ENCODE data around the gene FMNL2.
"Not testable (repeated sequence)": the region's sequence is repeated elsewhere in the genome, so short reads cannot be mapped to it uniquely, and the experiment has no call there.

Gene FMNL2

DNA sequence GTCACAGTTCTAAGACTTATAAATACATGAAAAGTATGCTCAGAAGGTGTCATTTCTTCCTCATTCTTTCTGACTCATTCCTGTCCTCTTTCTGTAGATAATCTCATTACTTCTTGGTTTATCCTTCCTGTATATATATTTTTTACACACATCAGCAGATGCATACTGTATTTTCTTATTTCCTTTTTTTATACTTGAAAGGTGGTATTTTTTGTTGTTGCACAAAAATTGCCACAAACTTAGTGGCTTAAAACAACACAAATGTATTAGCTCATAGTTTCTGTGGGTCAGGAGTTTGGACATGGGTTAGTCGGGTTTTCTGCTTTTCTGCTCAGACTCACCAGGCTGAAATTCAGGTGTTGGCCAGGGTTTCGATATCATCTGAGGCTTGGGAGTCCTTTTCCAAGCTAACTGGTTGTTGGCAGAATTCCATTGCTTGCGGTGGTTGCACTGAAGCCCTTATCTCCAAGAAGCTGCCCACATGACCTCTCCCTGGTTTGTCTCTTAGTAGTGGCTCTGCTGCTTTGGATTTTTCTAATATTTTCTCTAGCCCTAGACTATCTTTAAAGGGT, 162.6 kb downstream of the FMNL2 start:
- DNase-seq (ENCODE audit: low read depth), result no peak

DNA sequence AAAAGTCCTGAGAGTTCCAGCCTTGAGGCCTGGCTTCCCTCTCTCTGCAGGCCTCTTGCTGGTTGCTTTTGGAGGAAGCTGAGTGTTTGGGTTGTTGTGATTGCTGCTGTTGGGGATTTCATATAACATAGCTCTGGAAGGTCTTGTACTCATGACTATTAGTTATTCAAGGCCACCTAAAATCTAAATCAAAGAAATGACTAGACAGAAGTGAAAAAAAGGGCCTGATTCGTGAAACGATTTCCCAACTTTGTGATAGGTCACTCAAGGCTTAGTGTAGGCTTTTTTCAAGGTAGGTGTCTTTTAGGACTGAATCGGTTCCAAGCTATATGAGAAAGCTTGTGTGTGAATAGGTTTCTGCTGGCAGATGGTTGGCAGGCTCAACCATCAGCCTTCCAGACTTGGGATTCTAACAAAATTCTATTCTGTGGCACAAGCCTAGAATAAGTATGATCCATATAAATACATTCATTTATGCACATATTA, 164.4 kb downstream of the FMNL2 start:
- DNase-seq (ENCODE audit: low read depth), result no peak

DNA sequence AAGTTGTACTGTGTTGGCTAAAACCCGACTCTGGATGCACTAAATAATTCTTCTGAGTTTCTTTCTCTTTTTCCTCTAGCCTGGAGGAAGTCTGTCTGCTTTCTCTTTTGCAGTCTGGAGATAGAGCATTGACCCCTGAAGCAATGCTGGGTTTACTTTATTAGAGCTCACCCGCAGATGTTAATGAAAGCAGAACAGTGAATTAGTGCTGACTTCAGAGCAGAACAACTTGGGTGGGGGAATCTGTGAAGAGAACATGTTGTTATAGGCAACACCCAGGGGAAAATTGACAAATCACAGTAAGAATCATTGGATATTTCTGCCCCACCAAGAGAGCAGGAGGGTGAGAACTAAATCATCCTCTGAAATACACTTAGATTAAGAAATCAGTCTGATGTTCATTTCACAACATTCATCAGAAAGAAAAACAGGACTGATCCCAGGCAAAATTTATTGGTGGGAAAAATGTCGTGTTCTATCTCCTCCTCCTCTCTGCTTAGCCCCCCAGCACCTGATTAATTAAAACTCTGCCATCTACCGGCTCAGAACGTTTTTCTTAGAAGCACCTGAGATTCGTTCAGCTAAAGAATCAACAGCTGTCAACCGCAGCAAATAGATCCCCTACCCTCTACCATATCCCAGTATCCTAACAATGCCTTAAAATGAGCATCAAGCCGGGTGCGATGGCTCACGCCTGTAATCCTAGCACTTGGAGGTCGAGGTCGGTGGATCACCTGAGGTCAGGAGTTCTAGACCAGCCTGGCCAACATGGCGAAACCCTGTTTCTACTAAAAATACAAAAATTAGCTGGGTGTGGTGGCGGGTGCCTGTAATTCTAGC, 165.1 kb downstream of the FMNL2 start:
- DNase-seq (ENCODE audit: low read depth), result no peak

DNA sequence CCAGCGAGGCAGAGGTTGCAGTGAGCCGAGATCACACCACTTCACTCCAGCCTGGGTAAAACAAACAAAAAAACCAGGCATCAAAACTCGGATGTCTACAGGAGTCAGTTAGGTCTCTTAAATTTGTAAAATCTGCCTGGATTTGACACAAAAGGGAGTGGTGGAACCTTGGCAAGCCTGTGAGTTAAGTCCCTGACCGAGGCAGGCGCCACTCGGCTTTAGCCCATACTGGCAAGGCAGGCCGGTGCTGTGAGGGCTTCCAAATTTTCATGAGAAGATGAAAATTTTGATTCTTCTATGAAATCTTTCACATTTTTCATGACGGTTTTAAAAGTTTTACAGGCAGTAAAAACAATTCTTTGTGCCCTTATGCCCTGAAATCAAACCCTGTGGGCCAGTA, 165.8 kb downstream of the FMNL2 start:
- DNase-seq (ENCODE audit: low read depth), result no peak

DNA sequence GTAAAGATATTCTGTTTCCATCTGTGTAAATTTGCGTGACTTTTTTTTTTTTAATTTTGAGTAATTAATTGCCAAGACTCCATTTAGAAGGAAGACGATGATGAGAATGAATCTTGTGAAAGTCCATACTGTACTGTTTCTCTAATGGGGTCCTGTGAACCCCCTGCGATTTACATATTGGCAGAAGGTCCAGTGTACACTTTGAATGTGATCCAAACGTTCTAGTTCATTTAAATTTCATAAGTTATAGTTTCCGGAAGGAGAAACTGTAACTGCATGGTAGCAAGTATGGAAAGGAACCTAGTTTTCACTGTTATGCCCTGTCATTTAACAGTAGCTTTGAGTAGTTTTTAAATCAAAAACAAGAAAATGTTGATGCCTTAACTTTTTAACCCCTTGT, 166.7 kb downstream of the FMNL2 start:
- DNase-seq (ENCODE audit: low read depth), result no peak

DNA sequence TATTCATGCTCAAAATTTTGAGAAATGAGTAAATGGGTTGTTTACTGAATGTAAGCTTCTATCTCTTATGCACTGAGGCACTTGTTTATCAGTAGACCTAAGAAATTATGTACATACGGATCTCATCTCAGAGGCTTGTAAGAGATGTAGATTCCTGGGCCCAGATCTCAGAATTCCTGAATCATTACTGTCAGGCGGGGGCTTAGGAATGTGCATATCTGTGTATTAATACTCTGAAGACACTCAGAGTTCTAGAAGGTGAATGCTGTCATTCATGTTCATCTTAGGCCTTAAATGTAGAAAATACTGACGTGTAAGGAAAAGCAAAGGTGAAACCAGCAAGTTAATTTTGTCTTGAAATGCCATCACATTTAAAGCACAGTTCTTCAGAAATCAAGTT, 169.6 kb downstream of the FMNL2 start:
- DNase-seq (ENCODE audit: low read depth), result no peak

DNA sequence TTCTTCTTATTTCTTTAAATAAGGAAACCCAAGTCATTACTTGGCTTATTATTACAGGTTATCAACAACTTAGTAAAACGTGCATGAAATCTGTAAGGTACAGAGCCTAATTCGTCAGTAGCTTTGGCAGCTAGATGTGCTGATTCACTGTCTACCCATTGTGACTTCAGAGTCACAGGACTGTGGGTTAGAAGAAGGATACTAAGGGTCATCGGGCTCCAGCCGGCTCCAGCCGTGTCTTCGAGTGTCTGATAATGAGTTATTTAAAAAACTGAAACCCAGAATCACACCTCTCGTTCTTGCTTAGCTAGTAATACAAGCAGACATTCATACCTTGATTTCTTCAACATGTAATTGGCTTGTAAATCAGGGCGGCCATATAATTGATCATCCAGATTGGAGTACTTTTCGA, 170.5 kb downstream of the FMNL2 start:
- DNase-seq (ENCODE audit: low read depth), result no peak

DNA sequence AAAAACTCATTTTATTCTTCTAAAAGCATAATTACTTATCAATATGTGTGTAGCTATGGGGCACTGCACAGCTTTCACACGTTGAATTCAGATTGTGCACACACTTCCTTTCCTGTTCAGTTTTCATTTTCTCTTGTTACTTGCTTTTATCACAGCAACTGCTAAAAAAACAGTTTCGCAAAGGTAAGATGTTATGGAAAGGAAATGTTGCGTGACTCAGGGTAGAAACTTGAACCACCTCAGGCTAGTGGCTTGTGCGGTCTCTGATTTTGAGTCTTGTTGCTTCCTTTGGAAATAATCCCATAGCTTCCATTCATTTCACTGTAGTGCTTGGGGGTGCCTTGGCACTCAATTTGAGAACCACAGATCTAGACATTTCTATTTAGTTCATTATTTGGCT, 171.9 kb downstream of the FMNL2 start:
- no peak for DNase-seq (ENCODE audit: low read depth)

DNA sequence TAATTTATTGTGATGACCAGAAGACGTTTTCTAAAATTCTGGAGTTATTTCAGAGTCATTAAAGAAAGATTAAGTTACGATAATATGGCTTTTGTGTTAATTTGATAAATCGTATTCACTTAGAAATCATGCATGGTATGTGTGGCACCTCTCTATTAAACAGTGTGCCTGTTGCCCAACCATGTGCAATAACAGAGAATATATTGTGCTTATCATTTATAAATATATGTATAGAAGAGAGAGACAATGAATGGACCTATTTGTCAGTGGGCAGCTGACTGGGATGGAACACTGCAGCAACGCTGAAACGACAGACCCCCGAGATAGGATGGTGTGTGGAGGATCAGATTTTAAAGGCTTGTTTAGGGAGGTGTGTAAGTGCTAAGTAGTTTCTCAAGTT, 172.9 kb downstream of the FMNL2 start:
- no peak for DNase-seq (ENCODE audit: low read depth)

DNA sequence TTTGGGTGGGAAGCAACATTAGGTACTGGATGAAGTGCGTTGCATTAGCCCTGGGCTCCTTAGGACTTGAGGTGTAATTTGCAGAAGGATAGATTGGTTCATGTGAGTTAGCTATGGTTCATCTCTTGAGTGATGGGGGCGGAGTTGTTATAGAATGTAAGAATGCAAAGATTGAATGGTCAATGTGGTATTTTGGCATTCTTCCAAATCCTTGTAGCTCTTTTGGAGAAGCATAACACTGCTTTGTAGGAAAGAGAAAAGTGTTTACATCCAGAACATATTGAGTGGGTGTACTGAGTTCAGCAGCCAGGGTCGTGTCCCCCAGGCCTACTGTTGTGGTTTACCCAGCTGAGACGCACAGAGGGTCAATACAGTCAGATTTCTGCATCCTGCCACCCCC, 173.5 kb downstream of the FMNL2 start:
- DNase-seq (ENCODE audit: low read depth), result no peak

DNA sequence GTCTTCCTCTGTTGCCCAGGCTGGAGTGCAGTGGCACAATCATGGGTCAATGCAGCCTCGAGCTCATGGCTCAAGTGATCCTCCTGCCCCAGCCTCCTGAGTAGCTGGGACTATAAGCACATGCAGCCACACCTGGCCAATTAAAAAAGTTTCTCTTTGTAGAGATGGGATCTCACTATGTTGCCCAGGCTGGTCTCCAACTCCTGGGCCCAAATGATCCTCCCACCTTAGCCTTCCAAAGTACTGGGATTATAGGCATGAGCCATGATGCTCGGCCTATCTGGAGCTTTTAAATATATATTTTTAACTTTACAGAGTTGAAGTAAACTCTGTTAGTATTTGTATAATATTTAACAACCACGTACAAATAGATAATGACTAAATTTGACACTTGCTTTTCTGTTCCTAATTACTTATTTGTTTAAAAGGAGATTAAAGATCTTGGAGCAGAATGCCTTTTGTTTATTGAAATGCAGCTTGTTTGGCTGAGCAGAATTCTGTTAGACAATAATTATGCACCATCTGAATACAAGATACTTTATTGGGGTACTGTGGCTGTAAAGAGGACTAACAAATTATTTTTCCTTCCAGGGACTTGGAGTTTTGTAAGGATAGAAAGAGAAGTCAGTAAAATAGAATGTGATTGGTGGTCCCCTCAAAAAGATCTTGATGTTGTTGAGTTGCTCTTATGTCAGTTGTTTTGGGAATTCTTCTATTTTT, 175.0 kb downstream of the FMNL2 start:
- no peak for DNase-seq (ENCODE audit: low read depth)

DNA sequence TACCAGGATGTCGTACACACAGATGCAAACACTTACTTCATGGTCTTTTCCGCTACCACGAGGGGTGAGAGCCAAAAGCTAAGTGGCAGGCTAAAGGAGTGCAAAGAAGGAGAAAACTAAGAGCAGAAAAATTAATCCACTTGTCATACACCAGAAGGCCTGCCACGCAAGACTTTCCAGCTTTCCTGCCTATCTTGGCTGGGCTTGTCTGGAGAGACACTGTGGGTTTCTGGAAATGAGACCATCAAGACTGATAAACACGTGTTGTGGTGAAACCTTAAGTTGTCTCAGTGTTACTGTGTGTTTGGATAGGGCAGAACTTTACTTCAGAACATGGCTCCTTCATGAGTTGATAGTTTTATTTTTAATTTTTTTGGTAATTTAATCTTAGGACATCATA, 175.6 kb downstream of the FMNL2 start:
- DNase-seq (ENCODE audit: low read depth), result no peak

DNA sequence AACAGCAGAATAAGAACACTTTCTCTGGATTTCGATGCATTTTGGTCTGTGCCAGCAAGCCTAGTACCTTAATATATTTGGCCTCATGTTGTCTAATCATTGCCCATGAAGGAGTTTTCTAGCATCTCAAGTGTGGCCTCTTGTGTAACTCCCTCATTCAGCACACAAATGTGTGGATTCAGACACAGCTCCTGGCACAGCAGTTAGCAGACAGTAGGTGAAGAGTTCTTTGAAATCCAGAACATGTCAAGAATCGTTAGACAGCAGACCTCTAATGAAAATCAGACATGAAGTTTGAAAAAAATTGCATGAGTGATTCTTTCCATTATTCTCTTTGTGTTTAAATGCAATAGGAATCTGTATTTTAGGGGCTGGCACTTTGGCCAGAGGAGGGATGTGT, 177.0 kb downstream of the FMNL2 start:
- no peak for DNase-seq (ENCODE audit: low read depth)

DNA sequence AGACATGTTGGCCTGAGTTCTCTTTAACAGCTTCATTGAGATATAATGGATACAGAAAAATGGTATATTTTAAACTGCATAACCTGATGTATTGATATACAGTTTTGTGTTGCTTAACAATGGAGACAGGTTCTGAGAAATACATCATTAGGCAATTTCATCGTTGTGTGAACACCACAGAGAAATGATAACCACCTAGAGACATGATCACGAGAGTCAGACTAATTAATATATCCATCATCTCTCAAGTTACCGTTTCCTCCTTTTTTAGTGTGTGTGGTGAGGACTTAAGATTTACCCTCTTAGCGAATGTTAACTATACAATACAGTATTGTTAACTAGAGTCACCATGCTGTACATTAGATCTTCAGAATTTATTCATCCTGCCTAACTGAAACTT, 178.1 kb downstream of the FMNL2 start:
- DNase-seq (ENCODE audit: low read depth), result no peak

DNA sequence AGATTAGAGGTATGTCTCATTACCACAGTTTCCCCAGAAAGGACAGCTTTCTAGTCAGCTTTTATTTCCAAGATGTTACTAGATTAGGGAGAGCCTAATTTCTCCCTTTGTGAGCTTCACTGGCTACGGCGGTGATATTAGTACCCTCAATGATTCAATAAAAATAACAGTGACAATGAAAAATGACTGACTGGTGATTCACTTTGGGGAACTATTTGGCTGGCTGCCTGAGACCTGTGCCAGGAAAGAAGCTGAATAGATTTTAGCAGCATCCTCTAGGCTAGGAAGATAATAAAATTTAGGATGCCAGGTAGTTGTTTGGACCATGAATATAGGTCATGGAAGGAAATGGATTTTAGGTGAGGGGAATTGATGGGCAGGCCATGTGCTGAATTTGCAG, 178.7 kb downstream of the FMNL2 start:
- no peak for DNase-seq (ENCODE audit: low read depth)

DNA sequence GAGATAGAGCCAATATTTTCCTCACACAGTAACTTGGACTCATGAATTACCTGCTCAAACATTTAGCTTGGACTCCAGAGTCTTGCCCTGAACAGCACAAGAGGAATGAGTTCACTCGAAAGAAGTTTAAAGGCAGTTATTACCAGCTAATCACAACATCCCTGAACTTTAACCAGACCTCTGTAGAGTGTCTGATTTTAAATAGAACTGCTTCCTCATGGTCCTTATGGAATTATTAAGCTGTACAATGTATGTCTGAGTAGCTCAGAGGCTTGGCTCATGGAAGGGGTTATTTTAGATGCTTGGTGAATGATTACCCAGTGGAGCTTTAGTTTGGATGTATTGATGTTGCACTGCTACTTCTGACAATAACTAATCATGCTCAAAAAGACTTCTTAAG, 183.1 kb downstream of the FMNL2 start:
- no peak for DNase-seq (ENCODE audit: low read depth)

DNA sequence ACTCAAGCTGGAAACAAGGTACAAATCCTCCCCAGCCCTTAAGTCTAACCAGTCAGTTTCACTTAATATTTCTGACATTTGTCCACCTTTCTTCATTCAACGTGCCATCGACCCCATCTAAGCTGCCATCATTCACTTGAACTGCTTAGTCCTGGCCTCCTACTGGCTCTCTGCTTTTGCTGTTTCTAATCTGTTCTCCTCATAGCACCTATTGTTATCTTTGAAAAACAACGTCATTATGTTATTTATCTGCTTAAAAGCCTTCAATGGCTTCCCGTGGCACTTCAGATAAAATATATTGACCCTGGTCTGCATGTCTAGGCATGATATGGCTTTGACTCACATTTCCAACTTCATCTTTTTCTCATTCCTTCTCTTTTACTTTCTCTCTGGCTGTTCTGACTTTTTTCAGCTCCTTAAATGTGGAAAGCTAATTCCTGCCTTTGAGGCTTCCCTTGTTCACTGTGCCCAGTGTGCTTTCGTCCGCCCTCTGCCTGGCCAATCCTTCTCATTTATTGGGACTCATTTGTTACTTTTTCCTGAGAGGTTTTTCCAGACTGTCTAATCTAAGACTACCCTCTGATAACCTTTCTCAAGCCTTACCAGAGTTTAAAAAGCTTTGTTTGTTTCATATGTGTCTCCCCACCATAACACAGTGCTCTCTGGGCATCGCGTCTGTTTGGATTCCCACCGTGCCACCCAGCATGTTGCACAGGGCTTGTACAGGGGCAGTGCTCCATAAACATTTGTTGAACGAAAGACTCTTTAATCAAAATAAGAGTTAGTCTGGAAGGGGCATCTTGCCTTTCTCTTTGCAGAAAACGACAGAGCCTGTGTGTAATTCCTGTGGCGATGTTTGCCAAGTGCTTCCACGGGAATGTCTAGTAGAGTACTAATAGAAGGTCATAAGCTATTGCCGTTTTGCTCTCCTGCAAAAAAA, 183.9 kb downstream of the FMNL2 start:
- DNase-seq (ENCODE audit: low read depth), result no peak

DNA sequence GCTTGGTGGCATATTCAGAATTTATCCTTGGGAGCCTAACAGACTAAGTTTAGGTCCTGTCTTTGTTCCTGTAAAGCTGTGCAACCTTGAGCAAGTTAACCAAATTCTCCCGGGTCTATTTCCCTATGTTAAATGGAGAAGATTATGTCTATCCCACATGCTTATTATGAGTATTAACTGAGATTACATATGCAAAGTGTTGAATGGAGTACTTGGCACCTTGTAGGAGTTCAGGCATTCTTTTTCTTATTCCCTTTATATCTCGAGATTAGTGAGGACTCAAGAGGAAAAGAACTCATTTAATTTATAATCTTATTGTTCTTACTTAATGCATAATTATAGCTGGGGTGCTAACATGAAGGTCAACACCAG, 184.6 kb downstream of the FMNL2 start:
- no peak for DNase-seq (ENCODE audit: low read depth)

DNA sequence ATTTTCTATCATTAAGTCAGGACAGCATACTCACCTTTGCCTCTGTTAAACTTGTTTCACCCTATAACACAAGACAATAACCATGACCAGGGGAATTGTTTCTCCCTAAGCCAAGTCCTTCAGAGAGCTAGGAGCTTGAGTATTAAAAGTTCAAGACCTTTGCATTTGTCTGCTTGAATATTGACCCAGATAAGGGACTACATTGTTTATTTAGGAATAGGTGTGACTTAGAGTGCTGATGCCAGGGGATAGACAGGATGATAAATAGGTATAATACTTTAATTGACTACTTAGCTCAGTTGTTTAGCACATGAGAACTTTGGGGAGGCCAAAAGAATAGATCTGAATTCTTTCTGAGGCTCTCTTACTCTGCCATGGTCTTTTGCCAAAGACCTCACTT, 185.8 kb downstream of the FMNL2 start:
- DNase-seq (ENCODE audit: low read depth), result no peak

DNA sequence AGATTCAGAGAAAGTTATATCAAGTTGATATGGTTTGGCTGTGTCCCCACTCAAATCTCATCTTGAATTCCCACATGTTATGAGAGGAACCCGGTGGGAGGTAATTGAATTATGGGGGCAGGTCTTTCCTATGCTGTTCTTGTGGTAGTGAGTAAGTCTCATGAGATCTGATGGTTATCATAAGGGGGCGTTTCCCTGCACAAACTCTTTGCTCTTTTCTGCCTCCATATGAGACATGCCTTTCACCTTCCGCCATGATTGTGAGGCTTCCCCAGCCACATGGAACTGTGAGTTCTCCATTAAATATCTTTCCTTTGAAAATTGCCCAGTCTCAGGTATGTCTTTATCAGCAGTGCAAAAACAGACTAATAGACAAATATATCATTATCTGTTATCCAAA, 187.5 kb downstream of the FMNL2 start:
- DNase-seq (ENCODE audit: low read depth), result not testable (repeated sequence)

DNA sequence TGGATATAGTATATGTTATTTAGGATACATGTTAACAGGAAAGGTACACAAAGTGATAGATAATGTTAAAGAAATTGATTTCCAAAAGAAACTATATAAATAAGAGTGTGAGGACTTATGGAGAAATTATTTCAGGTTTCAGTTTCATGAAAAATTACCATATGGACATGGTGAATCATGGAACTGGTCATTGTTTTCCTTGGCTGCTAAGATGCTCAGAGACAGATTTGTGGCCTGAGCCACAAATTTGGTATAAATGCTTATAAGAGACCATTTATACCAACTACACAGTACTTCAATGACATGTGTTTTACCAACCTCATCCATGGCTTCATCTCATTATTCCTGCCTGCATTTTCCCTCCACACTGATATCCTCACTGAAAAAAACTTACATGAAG, 188.1 kb downstream of the FMNL2 start:
- no peak for DNase-seq (ENCODE audit: low read depth)

DNA sequence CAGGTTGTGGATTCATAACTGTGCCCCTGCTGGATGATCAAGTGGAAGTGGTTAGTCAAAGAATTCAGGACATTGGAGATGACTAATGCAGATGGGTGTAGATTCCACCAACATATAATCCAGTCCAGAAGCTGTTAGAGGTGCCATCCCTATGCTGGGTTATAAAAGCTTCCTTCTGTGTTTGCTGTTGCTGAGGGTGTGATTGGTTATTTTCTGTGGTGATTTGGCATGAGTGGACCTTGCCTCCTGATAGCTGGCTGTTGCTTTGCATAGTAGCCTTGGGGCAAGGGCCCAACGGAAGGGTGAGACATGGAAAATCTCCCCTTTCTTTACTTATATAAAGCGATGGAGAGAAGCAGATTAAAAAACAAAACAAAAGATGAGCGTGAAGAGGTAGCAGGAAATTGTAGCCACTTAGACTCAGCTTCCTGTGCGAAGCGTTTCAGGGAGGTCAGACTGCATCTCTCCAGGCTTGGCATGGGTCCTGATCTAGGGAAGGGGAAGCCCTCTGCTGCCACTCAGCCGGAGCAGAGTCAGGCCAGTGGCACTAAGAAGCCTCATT, 190.4 kb downstream of the FMNL2 start:
- DNase-seq (ENCODE audit: low read depth), result no peak

All from activated T-helper 9 cell treated with anti-CD3 and anti-CD28 coated beads, Interleukin-2, amount 50 U/mL, for 16 hours (primary cell).